K562 (cell line): Measurements from ENCODE around the gene AKT1. TPM values are rescaled to one million over a fixed set of nuclear protein-coding genes. Genes with fewer than 3 reads are reported as not detected.

Source experiments
- BCOR ChIP-seq: fragments of 450-650 bp; IDR thresholded peaks from 2 replicates; pipeline ENCODE4 v1.6.1; 2016
- EGR1 ChIP-seq: fragments of 450-650 bp; conservative IDR thresholded peaks from 2 replicates; pipeline ENCODE4 v1.6.1; 2017; ENCODE audit warnings: mild to moderate bottlenecking
- LARP7 ChIP-seq: fragments of 450-650 bp; IDR thresholded peaks from 2 replicates; pipeline ENCODE4 v1.6.1; 2016
- NFE2L1 ChIP-seq: fragments of 450-650 bp; IDR thresholded peaks from 2 replicates; pipeline ENCODE4 v1.6.1; 2016; ENCODE audit warnings: missing genetic modification characterization, low read depth, mild to moderate bottlenecking, missing compliant biosample characterization, moderate library complexity, borderline replicate concordance
- POLR2AphosphoS5 ChIP-seq: IDR thresholded peaks from 2 replicates; pipeline ENCODE4 v1.6.1; 2011; ENCODE audit warnings: mild to moderate bottlenecking, low read depth, low read length, moderate library complexity; ENCODE audit not compliant: control insufficient read depth, insufficient read depth
- PRDM10 ChIP-seq: fragments of 450-650 bp; IDR thresholded peaks from 2 replicates; pipeline ENCODE4 v1.6.1; 2018; ENCODE audit not compliant: partially characterized antibody
- RBBP5 ChIP-seq: fragments of 200-600 bp; sonication (generic); IDR thresholded peaks from 2 replicates; pipeline ENCODE4 v1.6.1; 2012; ENCODE audit warnings: borderline replicate concordance, mild to moderate bottlenecking, low read length, control low read depth, inconsistent platforms; ENCODE audit not compliant: insufficient read depth, poor library complexity, severe bottlenecking
- RCOR1 ChIP-seq, 2 experiments: IDR thresholded peaks; 2 replicates each; pipeline ENCODE4 v1.6.1; 2012; ENCODE audit warnings: low read depth in 2 of 2, low read length in 2 of 2, borderline replicate concordance in 1 of 2, improper control_type of control experiment in 1 of 2
- SUPT5H ChIP-seq: fragments of 450-650 bp; IDR thresholded peaks from 2 replicates; pipeline ENCODE4 v1.6.1; 2016
- TAF1 ChIP-seq: IDR thresholded peaks from 2 replicates; pipeline ENCODE4 v1.6.1; 2011; ENCODE audit warnings: mild to moderate bottlenecking, low read length, moderate library complexity; ENCODE audit not compliant: insufficient read depth, control insufficient read depth, severe bottlenecking; ENCODE audit errors: extremely low read depth
- UBTF ChIP-seq, 2 experiments: IDR thresholded peaks; 2 replicates each; pipeline ENCODE4 v1.6.1; 2012; ENCODE audit warnings: improper control_type of control experiment in 2 of 2, low read depth in 2 of 2, low read length in 2 of 2, borderline replicate concordance in 1 of 2
- VEZF1 ChIP-seq: fragments of 200-800 bp; sonication (Bioruptor generic); IDR thresholded peaks from 2 replicates; pipeline ENCODE4 v1.6.1; 2017; ENCODE audit warnings: missing genetic modification characterization, missing compliant biosample characterization
- YY1 ChIP-seq, 3 experiments: IDR thresholded peaks; 2 replicates each; pipeline ENCODE4 v1.6.1; 2011; ENCODE audit warnings: low read length in 2 of 3, mild to moderate bottlenecking in 2 of 3, moderate library complexity in 2 of 3, borderline replicate concordance in 1 of 3, control low read depth in 1 of 3, low read depth in 1 of 3; ENCODE audit not compliant: insufficient read depth in 3 of 3, insufficient replicate concordance in 2 of 3, control insufficient read depth in 1 of 3, insufficient read length in 1 of 3; ENCODE audit errors: extremely low read depth in 1 of 3
- ZFX ChIP-seq: sonication (generic); formaldehyde crosslinking; IDR thresholded peaks from 2 replicates; pipeline ENCODE4 v1.8.0; 2022; ENCODE audit warnings: mild to moderate bottlenecking, missing genetic modification reagents, moderate library complexity
- ZNF3 ChIP-seq: fragments of 250-450 bp; sonication (Bioruptor Pico); IDR thresholded peaks from 2 replicates; pipeline ENCODE4 v1.5.0; 2021; ENCODE audit warnings: mild to moderate bottlenecking, moderate library complexity
- ZNF583 ChIP-seq: fragments of 250-450 bp; sonication (Bioruptor Pico); IDR thresholded peaks from 2 replicates; pipeline ENCODE4 v1.4.0; 2020
- polyA plus RNA-seq, 8 experiments: library from polyadenylated mRNA; depleted of rRNA in 4 of 8; stranded (reverse) in 5 of 8; unstranded in 3 of 8; fragments of >200 nt; fragmentation: Nextera tagmentation in 2 of 8; fragmentation: Illumina TruSeq in 1 of 8; extraction: Ambion mirVana in 2 of 8; extraction: Trizol in 1 of 8; gene quantifications; 2 replicates each; pipeline versions ENCODE4 v1.2.1 to v1.2.3, GENCODE V29; 2011 to 2014; ENCODE audit warnings: inconsistent platforms in 1 of 8, missing spikeins in 1 of 8
- total RNA-seq, 7 experiments: library from RNA; depleted of rRNA in 6 of 7; stranded (reverse); fragments of >200 nt in 6 of 7; fragmentation: Illumina TruSeq in 2 of 7; extraction: Trizol in 2 of 7; gene quantifications; 2 replicates each; pipeline versions ENCODE4 v1.2.1 to v1.2.3, GENCODE V29; 2011 to 2021; ENCODE audit warnings: low replicate concordance in 1 of 7

AKT1 gene
- total and polyA plus RNA-seq, 9 of the 15 experiments (the other 6 are each of a cell fraction or from before 2014, with no cell fraction given), result 0.49 to 132 (median 75.1) TPM

GRCh38 chr14:104795781-104796686, 486 bp upstream of the AKT1 start (continued):
- TF ChIP-seq ZNF3, result no peak
- peak; percentile 19 for TF ChIP-seq TAF1
- no peak for TF ChIP-seq LARP7
- peak; percentile 83 for TF ChIP-seq PRDM10
- TF ChIP-seq EGR1, result 0 out of 2 replicates have a peak, but pooled peaks have one; percentile 26
- peak; percentile 82 for TF ChIP-seq ZFX (CRISPR knock-in tag)
- TF ChIP-seq UBTF (IDR thresholded peaks at IDR 0.05; ENCODE audit: borderline replicate concordance in 1 of 2, low read depth in 2 of 2, low read length in 2 of 2), result 0 out of 4 replicates have a peak, but pooled peaks of 1 of the 2 experiments have one; percentile 19
- 0 out of 2 replicates have a peak, but pooled peaks have one; percentile 54 for TF ChIP-seq BCOR
- TF ChIP-seq RCOR1 (IDR thresholded peaks at IDR 0.05; ENCODE audit: borderline replicate concordance in 1 of 2, low read depth in 2 of 2, low read length in 2 of 2), result no peak
- TF ChIP-seq RBBP5, result peak; percentile 7
- no peak for TF ChIP-seq ZNF583 (CRISPR knock-in tag)
- TF ChIP-seq YY1 (IDR thresholded peaks at IDR 0.05; ENCODE audit: borderline replicate concordance in 1 of 3, control insufficient read depth in 1 of 3, extremely low read depth in 1 of 3, insufficient read depth in 3 of 3, insufficient read length in 1 of 3, insufficient replicate concordance in 2 of 3, low read depth in 1 of 3, low read length in 2 of 3), result peak in 1 of 3 experiments; percentile 7
- peak; percentile 30; the same call in 1 of the 2 replicates for TF ChIP-seq POLR2AphosphoS5
- peak; percentile 36; the same call in 1 of the 2 replicates for TF ChIP-seq VEZF1
- TF ChIP-seq NFE2L1, result no peak
- TF ChIP-seq SUPT5H, result peak; percentile 49; the same call in 1 of the 2 replicates
